T-helper 1 cell treated with Interleukin-12 subunit alpha and Interleukin-12 subunit beta and Interleukin-4 antibody, amounts not matched to agents 30 μg/mL and 1 μg/mL, for 36 hours (primary cell): ENCODE results near the gene TNPO3.

Experiments used
- H3K27ac Mint-ChIP-seq: one replicate; pipeline ENCODE4 v1.8.0; 2021; ENCODE audit warnings: mild to moderate bottlenecking, mixed read lengths
- H3K27me3 Mint-ChIP-seq: one replicate; pipeline ENCODE4 v1.8.0; 2021; ENCODE audit warnings: low read depth, mixed read lengths
- H3K36me3 Mint-ChIP-seq: one replicate; pipeline ENCODE4 v1.8.0; 2021; ENCODE audit warnings: low read depth, mixed read lengths
- H3K4me1 Mint-ChIP-seq: one replicate; pipeline ENCODE4 v1.8.0; 2021; ENCODE audit warnings: low read depth, mixed read lengths
- H3K4me3 Mint-ChIP-seq: one replicate; pipeline ENCODE4 v1.8.0; 2021; ENCODE audit warnings: mild to moderate bottlenecking, moderate library complexity, mixed read lengths
- H3K9me3 Mint-ChIP-seq: one replicate; pipeline ENCODE4 v1.8.0; 2021; ENCODE audit warnings: mixed read lengths

The TNPO3 gene

GRCh38 chr7:128924707-128925588 lies 130.0 kb downstream of the TNPO3 start:
- H3K36me3 Mint-ChIP-seq, result no peaks in the 10 kb centered on the region
- H3K4me3 Mint-ChIP-seq, result no peak overlapping the region
- no peaks in the 10 kb centered on the region for H3K9me3 Mint-ChIP-seq
- H3K27ac Mint-ChIP-seq, result no peak overlapping the region
- H3K27me3 Mint-ChIP-seq, result peaks cover 39% of the 10 kb centered on the region
- no peaks in the 10 kb centered on the region for H3K4me1 Mint-ChIP-seq

DNA sequence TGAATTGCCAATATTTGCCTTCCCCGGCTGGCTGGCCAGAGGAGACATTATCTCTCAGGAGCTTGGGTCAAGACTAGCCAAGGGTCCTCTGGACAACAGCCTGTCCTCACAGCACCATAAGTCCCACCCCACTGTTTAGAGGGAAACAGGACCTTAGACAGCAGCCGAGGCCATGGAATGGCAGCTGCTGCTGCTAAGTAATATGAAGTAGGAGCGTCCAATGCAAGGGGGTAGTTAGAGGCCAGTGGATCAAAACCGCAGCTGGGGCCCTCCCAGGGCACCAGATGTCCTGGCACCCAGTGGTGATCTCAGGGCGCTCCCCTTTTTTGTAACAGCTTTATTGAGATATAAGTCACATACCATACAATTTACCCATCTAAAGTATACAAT lies 131.5 kb downstream of the TNPO3 start:
- Mint-ChIP-seq H3K9me3 (no peaks in the 10 kb centered on the region), H3K36me3 (no peaks in the 10 kb centered on the region)

GRCh38 chr7:128922496-128923410 lies 132.2 kb downstream of the TNPO3 start:
- no peaks in the 10 kb centered on the region for H3K36me3 Mint-ChIP-seq
- peaks cover 57% of the 10 kb centered on the region for H3K27me3 Mint-ChIP-seq
- H3K9me3 Mint-ChIP-seq, result no peaks in the 10 kb centered on the region
- no peak overlapping the region for H3K27ac Mint-ChIP-seq
- H3K4me1 Mint-ChIP-seq, result no peaks in the 10 kb centered on the region
- H3K4me3 Mint-ChIP-seq, result no peak overlapping the region

More for the DNA sequence above, 131.5 kb downstream of the TNPO3 start:
- Mint-ChIP-seq H3K27me3 (peaks cover 54% of the 10 kb centered on the region), H3K27ac (no peak overlapping the region), H3K4me1 (no peaks in the 10 kb centered on the region), H3K4me3 (no peak overlapping the region)

DNA sequence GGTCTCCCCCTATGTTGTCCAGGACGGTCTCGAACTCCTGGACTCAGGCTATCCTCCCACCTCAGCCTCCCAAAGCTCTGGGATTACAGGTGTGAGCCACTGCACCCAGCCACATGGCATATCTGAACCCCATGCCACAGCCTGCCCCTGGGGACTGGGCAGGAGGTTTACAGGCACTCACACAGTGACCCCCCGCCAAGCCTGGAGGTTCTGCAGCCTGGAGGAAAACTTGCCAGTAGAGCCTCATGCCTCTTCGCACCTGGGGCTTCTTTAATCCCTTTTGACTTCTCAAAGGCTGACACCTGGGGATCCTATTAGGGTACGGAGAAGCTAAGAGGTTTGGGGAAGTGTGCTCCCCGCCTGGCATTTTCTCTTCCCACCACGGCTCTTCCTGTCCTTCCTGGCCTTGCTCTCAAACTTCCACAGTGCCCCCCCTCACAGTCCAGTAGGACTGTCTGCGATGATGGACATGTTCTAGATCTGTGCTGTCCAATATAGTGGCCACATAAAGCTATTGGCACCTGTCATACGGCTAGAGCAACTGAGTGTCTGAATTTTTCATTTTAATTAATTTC lies 133.0 kb downstream of the TNPO3 start:
- H3K27me3 Mint-ChIP-seq, result peaks cover 59% of the 10 kb centered on the region
- no peak overlapping the region for H3K4me3 Mint-ChIP-seq
- no peak overlapping the region for H3K27ac Mint-ChIP-seq
- no peaks in the 10 kb centered on the region for H3K4me1 Mint-ChIP-seq
- H3K9me3 Mint-ChIP-seq, result no peaks in the 10 kb centered on the region
- H3K36me3 Mint-ChIP-seq, result no peaks in the 10 kb centered on the region

- Mint-ChIP-seq H3K27ac (no peak overlapping the region), H3K36me3 (no peaks in the 10 kb centered on the region), H3K27me3 (peaks cover 62% of the 10 kb centered on the region), H3K4me1 (no peaks in the 10 kb centered on the region), H3K9me3 (no peaks in the 10 kb centered on the region), H3K4me3 (no peak overlapping the region)
These were observed 133.9 kb downstream of the TNPO3 start for GRCh38 chr7:128920913-128921582.

- H3K36me3 Mint-ChIP-seq, result no peaks in the 10 kb centered on the region
- peaks cover 66% of the 10 kb centered on the region for H3K27me3 Mint-ChIP-seq
- H3K27ac Mint-ChIP-seq, result no peak overlapping the region
- no peak overlapping the region for H3K4me3 Mint-ChIP-seq
- peaks cover 2% of the 10 kb centered on the region for H3K4me1 Mint-ChIP-seq
- H3K9me3 Mint-ChIP-seq, result no peaks in the 10 kb centered on the region
These were observed 134.8 kb downstream of the TNPO3 start for GRCh38 chr7:128919881-128920799.

GRCh38 chr7:128919241-128919640 lies 135.7 kb downstream of the TNPO3 start:
- no peak overlapping the region for H3K27ac Mint-ChIP-seq
- H3K4me3 Mint-ChIP-seq, result no peak overlapping the region
- H3K4me1 Mint-ChIP-seq, result peaks cover 3% of the 10 kb centered on the region
- H3K9me3 Mint-ChIP-seq, result no peaks in the 10 kb centered on the region
- peaks cover 66% of the 10 kb centered on the region for H3K27me3 Mint-ChIP-seq
- H3K36me3 Mint-ChIP-seq, result no peaks in the 10 kb centered on the region

GRCh38 chr7:128918016-128918665 lies 136.8 kb downstream of the TNPO3 start:
- Mint-ChIP-seq H3K9me3 (no peaks in the 10 kb centered on the region), H3K36me3 (no peaks in the 10 kb centered on the region), H3K27ac (no peak overlapping the region), H3K27me3 (peaks cover 61% of the 10 kb centered on the region), H3K4me1 (peaks cover 4% of the 10 kb centered on the region), H3K4me3 (no peak overlapping the region)

DNA sequence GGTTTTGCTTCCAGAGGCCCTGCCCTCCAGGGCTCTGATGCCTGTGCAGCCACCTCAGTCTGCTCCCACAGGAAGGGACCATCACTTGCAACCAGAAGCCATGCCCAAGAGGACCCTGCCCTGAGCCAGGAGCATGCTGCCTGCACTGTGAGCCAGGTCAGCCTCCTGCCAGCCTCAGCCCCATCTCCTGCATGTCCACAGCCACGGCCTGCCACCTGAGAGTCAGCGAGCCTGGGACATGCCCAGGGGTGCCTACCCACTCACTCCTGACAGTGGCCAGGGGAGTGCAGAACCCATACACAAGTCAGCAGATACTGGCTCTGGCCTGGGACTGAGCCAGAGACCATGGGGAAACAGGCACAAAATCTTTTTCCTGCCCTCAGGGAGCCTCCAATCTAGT lies 137.8 kb downstream of the TNPO3 start:
- no peaks in the 10 kb centered on the region for H3K9me3 Mint-ChIP-seq

DNA sequence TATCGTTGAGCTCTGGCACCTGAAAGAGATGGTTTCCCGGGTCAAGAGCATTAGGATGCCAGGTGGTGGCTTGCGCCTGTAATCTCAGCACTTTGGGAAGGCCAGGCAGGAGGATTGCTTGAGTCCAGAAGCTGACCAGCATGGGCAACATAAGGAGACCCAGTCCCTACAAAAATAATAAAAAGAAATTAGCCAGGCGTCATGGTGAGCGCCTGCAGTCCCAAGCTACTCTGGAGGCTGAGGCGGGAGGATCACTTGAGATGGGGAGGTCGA lies 138.3 kb downstream of the TNPO3 start:
- no peaks in the 10 kb centered on the region for H3K9me3 Mint-ChIP-seq
- H3K36me3 Mint-ChIP-seq, result no peaks in the 10 kb centered on the region
- H3K4me3 Mint-ChIP-seq, result no peak overlapping the region
- peaks cover 66% of the 10 kb centered on the region for H3K27me3 Mint-ChIP-seq
- peaks cover 4% of the 10 kb centered on the region for H3K4me1 Mint-ChIP-seq
- no peak overlapping the region for H3K27ac Mint-ChIP-seq

More for the DNA sequence above, 137.8 kb downstream of the TNPO3 start:
- Mint-ChIP-seq H3K4me3 (no peak overlapping the region), H3K27me3 (peaks cover 63% of the 10 kb centered on the region), H3K27ac (no peak overlapping the region), H3K4me1 (peaks cover 4% of the 10 kb centered on the region), H3K36me3 (no peaks in the 10 kb centered on the region)

DNA sequence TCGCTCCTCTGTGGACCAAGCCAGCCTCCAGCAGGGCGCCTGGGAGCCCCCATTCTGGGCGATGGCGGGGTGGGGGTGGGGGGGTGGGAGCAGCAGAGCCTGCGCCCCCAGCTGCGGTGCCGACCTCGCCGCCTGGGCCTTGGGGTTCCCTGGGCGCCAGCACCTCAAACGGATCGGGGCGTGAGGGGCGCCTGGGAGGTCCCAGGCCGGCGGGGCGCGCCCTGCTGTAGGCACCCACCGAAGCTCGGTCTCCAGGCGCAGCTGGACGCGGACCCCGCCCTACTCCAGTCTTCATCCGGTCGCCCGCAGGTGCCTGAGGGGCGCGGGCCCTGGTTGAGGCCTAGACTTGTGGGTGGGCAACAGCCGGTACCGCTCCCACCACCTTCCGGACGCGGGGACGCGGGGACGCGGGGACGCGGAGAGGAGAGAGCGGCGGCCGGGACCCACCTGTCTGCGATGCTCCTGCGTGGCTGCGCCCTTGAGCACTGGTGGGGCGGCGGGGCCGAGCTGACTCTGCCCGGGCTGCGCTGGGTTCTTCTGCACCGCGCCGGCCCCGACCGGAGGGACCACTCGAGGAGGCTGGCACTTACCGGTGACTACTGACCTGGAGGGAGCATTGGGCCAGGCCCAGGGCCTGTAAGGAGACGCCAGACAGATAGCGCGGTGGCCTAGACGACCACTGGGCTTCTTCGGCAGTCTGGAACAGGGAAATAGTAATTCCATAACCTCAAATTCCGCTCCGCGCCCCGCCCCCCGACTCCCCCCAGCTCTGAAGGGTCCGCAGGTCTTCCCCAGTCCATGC lies 138.9 kb downstream of the TNPO3 start:
- Mint-ChIP-seq H3K4me3 (no peak overlapping the region), H3K27me3 (peaks cover 68% of the 10 kb centered on the region), H3K4me1 (peaks cover 4% of the 10 kb centered on the region), H3K36me3 (no peaks in the 10 kb centered on the region), H3K27ac (no peak overlapping the region), H3K9me3 (no peaks in the 10 kb centered on the region)

GRCh38 chr7:128915271-128915819 lies 139.6 kb downstream of the TNPO3 start:
- no peaks in the 10 kb centered on the region for H3K36me3 Mint-ChIP-seq
- H3K27ac Mint-ChIP-seq, result no peak overlapping the region
- H3K9me3 Mint-ChIP-seq, result no peaks in the 10 kb centered on the region
- H3K4me1 Mint-ChIP-seq, result peaks cover 4% of the 10 kb centered on the region
- H3K4me3 Mint-ChIP-seq, result peak overlapping the region; percentile 47
- H3K27me3 Mint-ChIP-seq, result peaks cover 65% of the 10 kb centered on the region
